Tibial nerve (tissue), 4 donors: Measurements from ENCODE around the gene ZNF805.

ENCODE experiments used
- CTCF ChIP-seq, 5 experiments: fragments of 200-600 bp in 3 of 5; fragments of 450-650 bp in 2 of 5; sonication (generic) in 3 of 5; IDR thresholded peaks; one replicate each; pipeline ENCODE4 v1.5.1; 2016 to 2019; ENCODE audit warnings: antibody characterized with exemption in 5 of 5, mild to moderate bottlenecking in 3 of 5, moderate library complexity in 2 of 5
- EP300 ChIP-seq, 2 donors: sonication (generic); formaldehyde crosslinking; IDR thresholded peaks; one replicate each; pipeline ENCODE4 v1.6.1; 2017; ENCODE audit warnings: antibody characterized with exemption in 2 of 2, mild to moderate bottlenecking in 1 of 2
- POLR2A ChIP-seq, 2 donors: fragments of 450-650 bp; IDR thresholded peaks; one replicate each; pipeline ENCODE4 v1.6.1; 2017; ENCODE audit warnings: antibody characterized with exemption in 2 of 2, mild to moderate bottlenecking in 2 of 2, moderate library complexity in 2 of 2

GRCh38 chr19:57241176-57241575 lies 744 bp downstream of the ZNF805 start:
- TF ChIP-seq CTCF (IDR thresholded peaks at IDR 0.05), result no peak
- no peak for TF ChIP-seq POLR2A (IDR thresholded peaks at IDR 0.05)
- TF ChIP-seq EP300 (IDR thresholded peaks at IDR 0.05), result no peak
